H9 (cell line): ENCODE data around the gene AFDN. TPM values are rescaled to one million over a fixed set of nuclear protein-coding genes. Genes with fewer than 3 reads are reported as not detected.

Source experiments
- DNase-seq: peaks from one replicate; pipeline ENCODE4 v3.0.0-alpha.2; 2017
- H2AFZ ChIP-seq: one replicate; pipeline ENCODE4 v1.6.1; 2013; ENCODE audit warnings: mild to moderate bottlenecking, low read length, control low read depth, moderate library complexity
- H2AK5ac ChIP-seq: 2 replicates; pipeline ENCODE4 v1.6.1; 2013; ENCODE audit warnings: low read length, control low read depth, mixed read lengths; ENCODE audit not compliant: insufficient read length
- H2BK120ac ChIP-seq: one replicate; pipeline ENCODE4 v1.6.1; 2013; ENCODE audit warnings: low read depth, mild to moderate bottlenecking, low read length, control low read depth, inconsistent platforms; ENCODE audit not compliant: poor library complexity, severe bottlenecking
- H2BK12ac ChIP-seq: 2 replicates; pipeline ENCODE4 v1.6.1; 2013; ENCODE audit warnings: low read length, control low read depth, mixed read lengths, low read depth; ENCODE audit not compliant: insufficient read length
- H2BK15ac ChIP-seq: 2 replicates; pipeline ENCODE4 v1.6.1; 2013; ENCODE audit warnings: low read depth, low read length, control low read depth
- H2BK20ac ChIP-seq: one replicate; pipeline ENCODE4 v1.6.1; 2013; ENCODE audit warnings: low read depth, mild to moderate bottlenecking, low read length, control low read depth, inconsistent platforms; ENCODE audit not compliant: poor library complexity, severe bottlenecking
- H2BK5ac ChIP-seq: 2 replicates; pipeline ENCODE4 v1.6.1; 2013; ENCODE audit warnings: low read length, control low read depth, mixed read lengths; ENCODE audit not compliant: insufficient read length
- H3K14ac ChIP-seq: 2 replicates; pipeline ENCODE4 v1.6.1; 2013; ENCODE audit warnings: low read length, control low read depth; ENCODE audit not compliant: insufficient read depth
- H3K18ac ChIP-seq: 2 replicates; pipeline ENCODE4 v1.6.1; 2013; ENCODE audit warnings: low read depth, mild to moderate bottlenecking, mixed read lengths, low read length, control low read depth; ENCODE audit not compliant: insufficient read length
- H3K23ac ChIP-seq: 2 replicates; pipeline ENCODE4 v1.6.1; 2013; ENCODE audit warnings: low read length, control low read depth, mixed read lengths, low read depth; ENCODE audit not compliant: insufficient read length
- H3K23me2 ChIP-seq: 2 replicates; pipeline ENCODE4 v1.6.1; 2013; ENCODE audit warnings: low read depth, mild to moderate bottlenecking, mixed read lengths, low read length, control low read depth; ENCODE audit not compliant: insufficient read length, poor library complexity, severe bottlenecking
- H3K27ac ChIP-seq: 2 replicates; pipeline ENCODE4 v1.5.1; 2013; ENCODE audit warnings: low read length, control low read depth, mixed read lengths, low read depth; ENCODE audit not compliant: insufficient read length
- H3K27me3 ChIP-seq: 2 replicates; pipeline ENCODE4 v1.6.1; 2013; ENCODE audit warnings: low read length, control low read depth, inconsistent platforms; ENCODE audit not compliant: insufficient read depth
- H3K4ac ChIP-seq: 2 replicates; pipeline ENCODE4 v1.6.1; 2013; ENCODE audit warnings: low read depth, mild to moderate bottlenecking, control low read depth, inconsistent platforms, low read length, moderate library complexity
- H3K4me1 ChIP-seq: 2 replicates; pipeline ENCODE4 v1.6.1; 2013; ENCODE audit warnings: low read length, control low read depth, inconsistent platforms; ENCODE audit not compliant: insufficient read depth
- H3K4me2 ChIP-seq: 2 replicates; pipeline ENCODE4 v1.6.1; 2013; ENCODE audit warnings: low read length, control low read depth, mixed read lengths; ENCODE audit not compliant: insufficient read length, insufficient read depth
- H3K56ac ChIP-seq: 2 replicates; pipeline ENCODE4 v1.6.1; 2013; ENCODE audit warnings: low read depth, mild to moderate bottlenecking, mixed read lengths, low read length, control low read depth; ENCODE audit not compliant: insufficient read length
- H3K79me1 ChIP-seq: 2 replicates; pipeline ENCODE4 v1.6.1; 2013; ENCODE audit warnings: low read depth, mild to moderate bottlenecking, moderate library complexity, low read length, control low read depth, inconsistent platforms; ENCODE audit not compliant: insufficient read depth, poor library complexity, severe bottlenecking
- H3K79me2 ChIP-seq: 2 replicates; pipeline ENCODE4 v1.6.1; 2013; ENCODE audit warnings: low read length, control low read depth, inconsistent platforms; ENCODE audit not compliant: insufficient read depth
- H3K9ac ChIP-seq: 2 replicates; pipeline ENCODE4 v1.6.1; 2013; ENCODE audit warnings: low read length, control low read depth, mixed read lengths; ENCODE audit not compliant: insufficient read length; ENCODE audit errors: extremely low read depth
- H3K9me3 ChIP-seq: one replicate; pipeline ENCODE4 v1.6.1; 2013; ENCODE audit warnings: low read depth, low read length, inconsistent platforms; ENCODE audit not compliant: control insufficient read depth
- H3T11ph ChIP-seq: one replicate; pipeline ENCODE4 v1.6.1; 2013; ENCODE audit warnings: mild to moderate bottlenecking, low read length, control low read depth, inconsistent platforms
- H4K20me1 ChIP-seq: one replicate; pipeline ENCODE4 v1.6.1; 2013; ENCODE audit not compliant: control insufficient read depth, insufficient read length, insufficient read depth
- H4K5ac ChIP-seq: 2 replicates; pipeline ENCODE4 v1.6.1; 2013; ENCODE audit warnings: low read depth, mild to moderate bottlenecking, mixed read lengths, low read length, control low read depth; ENCODE audit not compliant: insufficient read length
- H4K8ac ChIP-seq: replicated peaks from 2 replicates; pipeline ENCODE4 v1.6.1; 2013; ENCODE audit warnings: low read length, control low read depth, mixed read lengths, low read depth; ENCODE audit not compliant: insufficient read length
- H4K91ac ChIP-seq: 2 replicates; pipeline ENCODE4 v1.6.1; 2013; ENCODE audit warnings: low read depth, mild to moderate bottlenecking, moderate library complexity, mixed read lengths, low read length, control low read depth; ENCODE audit not compliant: insufficient read length
- H3K27ac Mint-ChIP-seq, 3 experiments: 2 replicates in 2 of 3; 3 replicates in 1 of 3; pipeline ENCODE4 v1.8.0; 2020 to 2021; ENCODE audit warnings: mixed read lengths in 3 of 3, mild to moderate bottlenecking in 1 of 3, moderate library complexity in 1 of 3
- H3K27me3 Mint-ChIP-seq: 2 replicates; pipeline ENCODE4 v1.8.0; 2021; ENCODE audit warnings: low read depth, mild to moderate bottlenecking, moderate library complexity, mixed read lengths
- H3K36me3 Mint-ChIP-seq, 3 experiments: 2 replicates in 2 of 3; 3 replicates in 1 of 3; pipeline ENCODE4 v1.8.0; 2020 to 2021; ENCODE audit warnings: low read depth in 3 of 3, mixed read lengths in 3 of 3; ENCODE audit not compliant: insufficient read depth in 1 of 3
- H3K4me1 Mint-ChIP-seq, 2 experiments: 2 replicates each; pipeline ENCODE4 v1.8.0; 2020; ENCODE audit warnings: mixed read lengths in 2 of 2
- H3K4me3 Mint-ChIP-seq, 2 experiments: 2 replicates in 1 of 2; 3 replicates in 1 of 2; pipeline ENCODE4 v1.8.0; 2020 to 2021; ENCODE audit warnings: mild to moderate bottlenecking in 2 of 2, mixed read lengths in 2 of 2, moderate library complexity in 1 of 2
- H3K9me3 Mint-ChIP-seq, 2 experiments: 2 replicates in 1 of 2; 3 replicates in 1 of 2; pipeline ENCODE4 v1.8.0; 2020; ENCODE audit warnings: mild to moderate bottlenecking in 2 of 2, mixed read lengths in 2 of 2, moderate library complexity in 1 of 2
- CTCF ChIP-seq: fragments of 200-600 bp; sonication (generic); conservative IDR thresholded peaks from 3 replicates; pipeline ENCODE4 v1.8.0; 2021; ENCODE audit warnings: antibody characterized with exemption, mild to moderate bottlenecking
- total RNA-seq: library from RNA; stranded (reverse); gene quantifications from 2 replicates; pipeline ENCODE4 v1.2.1, GENCODE V29; 2021

The AFDN gene
- total RNA-seq, 1 experiment from 2014 or later: 157 TPM

GRCh38 chr6:167910007-167910406 is 83.3 kb downstream of the AFDN start:
- Histone ChIP-seq H3K9me3 (no peaks in the 10 kb centered on the region), H2BK120ac (no peak overlapping the region), H3K4me2 (no peak overlapping the region), H3K18ac (no peak overlapping the region), H3K23ac (no peak overlapping the region), H3K14ac (no peak overlapping the region), H3T11ph (no peak overlapping the region), H3K79me2 (no peaks in the 10 kb centered on the region), H4K20me1 (no peaks in the 10 kb centered on the region), H2AK5ac (no peak overlapping the region), H4K91ac (no peak overlapping the region), H3K4ac (no peak overlapping the region), H2AFZ (no peak overlapping the region), H3K27ac (no peak overlapping the region), H4K8ac (no peak overlapping the region), H2BK12ac (no peak overlapping the region), H2BK5ac (no peak overlapping the region), H3K9ac (no peak overlapping the region), H3K23me2 (no peaks in the 10 kb centered on the region), H2BK15ac (no peak overlapping the region), H2BK20ac (no peak overlapping the region), H3K4me1 (no peaks in the 10 kb centered on the region), H3K56ac (no peak overlapping the region), H3K79me1 (no peaks in the 10 kb centered on the region), H3K27me3 (no peaks in the 10 kb centered on the region), H4K5ac (no peak overlapping the region)
- Mint-ChIP-seq H3K27me3 (no peaks in the 10 kb centered on the region), H3K9me3 (no peaks in the 10 kb centered on the region), H3K36me3 (peaks cover 12 to 64% (median 58%) of the 10 kb centered on the region in 3 experiments; a peak in 6 of 7 replicates), H3K4me1 (no peaks in the 10 kb centered on the region), H3K27ac (no peak overlapping the region), H3K4me3 (no peak overlapping the region)
- no peak for DNase-seq
- no peak for TF ChIP-seq CTCF
